Transverse colon (tissue), 4 donors: ENCODE data around the gene FGD4.

ENCODE experiments used
- CTCF ChIP-seq, 5 experiments: fragments of 200-600 bp in 3 of 5; fragments of 450-650 bp in 2 of 5; sonication (generic) in 3 of 5; IDR thresholded peaks; 1 replicate in 2 of 5; 2 replicates in 3 of 5; pipeline ENCODE4 v1.5.1; 2016 to 2017; ENCODE audit warnings: antibody characterized with exemption in 5 of 5, inconsistent platforms in 3 of 5, mild to moderate bottlenecking in 2 of 5, moderate library complexity in 1 of 5
- EP300 ChIP-seq: sonication (generic); formaldehyde crosslinking; IDR thresholded peaks from one replicate; pipeline ENCODE4 v1.6.1; 2017; ENCODE audit warnings: antibody characterized with exemption, low read depth
- POLR2A ChIP-seq: fragments of 450-650 bp; IDR thresholded peaks from one replicate; pipeline ENCODE4 v1.6.1; 2016; ENCODE audit warnings: antibody characterized with exemption, mild to moderate bottlenecking, moderate library complexity
- POLR2AphosphoS5 ChIP-seq, 3 donors: sonication (generic); formaldehyde crosslinking; IDR thresholded peaks; one replicate each; pipeline ENCODE4 v1.6.1; 2016; ENCODE audit warnings: antibody characterized with exemption in 3 of 3

- TF ChIP-seq CTCF (IDR thresholded peaks at IDR 0.05) (no peak), POLR2AphosphoS5 (IDR thresholded peaks at IDR 0.05) (no peak), POLR2A (no peak), EP300 (no peak)
Observed at GRCh38 chr12:32360956-32361355, 38.4 kb upstream of the FGD4 start.
